Stimulated activated CD8-positive, alpha-beta memory T cell treated with anti-CD3 and anti-CD28 coated beads, Interleukin-7, amount 100 ng/mL, for 4 hours (primary cell): ENCODE measurements around the gene IFI27L2.
A peak's percentile ranks its signal among the peaks of the same experiment; 100 is the strongest.

ENCODE experiments used
- DNase-seq, 2 donors: peaks; one replicate each; pipeline ENCODE4 v3.0.0-alpha.2; 2020; ENCODE audit warnings: low read depth in 2 of 2

The IFI27L2 gene

DNA sequence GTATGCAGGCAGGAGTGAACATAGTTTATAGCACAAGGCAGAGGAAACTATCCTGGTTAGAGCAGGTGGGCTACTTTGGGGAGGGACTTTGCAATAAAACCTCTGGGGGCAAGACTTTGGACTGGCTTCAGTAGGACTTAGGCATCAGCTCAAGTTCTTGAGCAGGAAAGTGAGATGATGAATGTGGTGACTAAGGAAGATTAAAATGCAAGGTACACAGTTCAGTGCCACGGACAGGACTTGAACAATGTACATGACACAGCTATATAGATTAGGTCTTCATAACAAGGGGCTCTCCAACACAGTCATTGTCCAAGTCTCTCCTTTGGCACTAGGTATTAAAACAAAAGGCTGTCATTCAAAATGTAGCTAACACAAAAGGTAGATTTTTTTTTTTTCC, 23.3 kb upstream of the IFI27L2 start:
- DNase-seq: no peak

DNA sequence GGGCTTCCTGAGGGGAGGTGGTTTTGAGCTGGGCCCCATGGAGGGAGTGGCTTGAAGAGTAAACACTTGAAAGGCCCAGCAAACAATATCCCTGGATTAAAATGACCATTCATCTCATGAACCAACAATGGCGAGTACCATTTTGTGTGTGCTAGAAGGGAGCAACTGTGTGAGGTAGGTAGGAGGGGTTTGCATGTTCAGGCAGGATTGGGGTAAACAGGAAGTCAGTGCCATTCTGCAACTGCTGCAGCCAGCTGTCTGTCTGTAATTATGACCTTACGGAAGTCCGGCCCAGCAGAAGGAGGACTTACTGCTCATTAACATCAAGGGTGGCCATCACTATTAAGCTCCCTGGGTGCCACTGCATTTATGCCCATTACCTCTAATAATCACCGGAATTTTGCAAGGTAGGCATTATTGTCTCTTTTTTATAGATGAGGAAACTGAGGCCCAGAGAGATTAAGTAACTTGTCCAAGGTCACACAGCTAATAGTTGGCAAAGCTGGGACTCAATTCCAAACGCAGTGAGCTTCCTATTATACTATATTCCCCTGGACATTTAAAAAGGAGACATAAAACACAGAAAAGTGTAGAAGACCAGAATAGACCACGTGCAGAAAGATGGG, 16.6 kb upstream of the IFI27L2 start:
- DNase-seq: no peak

DNA sequence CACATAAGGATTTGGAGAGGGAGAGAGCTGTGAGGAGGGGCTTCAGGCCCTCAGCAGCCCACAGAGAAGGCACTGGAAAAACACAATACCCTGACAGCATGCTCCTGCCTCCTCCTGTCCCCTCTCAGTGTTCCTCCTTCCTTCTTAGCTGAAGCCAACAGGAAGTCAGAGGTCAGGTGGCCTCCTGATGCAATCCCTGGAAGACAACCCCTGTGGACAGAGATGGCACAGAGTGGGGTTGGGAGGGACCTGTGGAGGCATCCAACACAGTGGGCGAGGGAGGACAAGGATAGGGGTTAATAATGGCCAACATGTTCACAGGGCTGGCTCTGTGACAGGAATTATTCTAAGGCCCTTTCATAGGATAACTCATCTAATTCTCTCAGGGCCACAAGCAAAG, 15.4 kb upstream of the IFI27L2 start:
- DNase-seq: no peak

GRCh38 chr14:94143711-94144110, 14.3 kb upstream of the IFI27L2 start:
- DNase-seq: no peak

DNA sequence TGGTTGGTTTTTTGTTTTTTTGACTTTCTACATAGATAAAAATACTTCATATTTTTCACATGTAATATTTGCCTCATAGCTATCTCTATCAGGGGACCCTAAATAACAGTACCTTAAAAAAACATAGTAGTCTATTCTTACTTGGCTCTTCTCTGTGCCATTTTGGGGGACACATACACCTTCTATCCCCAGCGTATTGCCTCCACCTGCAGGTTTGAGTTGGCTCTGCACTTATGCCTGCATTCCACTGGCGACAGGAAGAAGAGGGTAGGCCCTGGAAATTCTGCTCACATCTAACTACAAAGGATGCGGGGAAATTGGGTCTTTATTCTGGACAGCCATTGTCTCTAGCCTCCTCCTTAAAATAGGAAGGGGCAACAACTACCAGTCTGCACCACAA, 13.8 kb upstream of the IFI27L2 start:
- DNase-seq: no peak

- DNase-seq: no peak
Measured at GRCh38 chr14:94142836-94143235, 13.4 kb upstream of the IFI27L2 start.

DNA sequence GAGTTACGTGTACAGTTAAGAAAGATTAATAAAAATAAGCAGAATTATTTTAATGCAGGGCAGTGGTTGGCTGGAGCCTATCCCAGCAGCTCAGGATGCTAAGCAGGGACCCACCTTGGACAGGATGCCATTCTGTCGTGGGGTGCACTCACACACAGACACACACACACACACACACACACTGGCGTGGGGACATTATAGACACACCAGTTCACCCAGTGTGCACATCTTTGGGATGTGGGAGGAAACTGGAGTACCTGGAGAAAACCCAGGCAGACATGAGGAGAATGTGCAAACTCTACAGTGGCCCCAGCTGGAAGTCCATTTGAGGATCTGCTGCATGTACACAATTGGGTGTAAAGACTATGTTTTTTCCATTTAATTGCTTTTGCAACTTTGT, 12.8 kb upstream of the IFI27L2 start:
- no peak for DNase-seq

- DNase-seq: no peak
Measured at GRCh38 chr14:94139421-94139820, 10.0 kb upstream of the IFI27L2 start.

GRCh38 chr14:94139006-94139405, 9.6 kb upstream of the IFI27L2 start:
- DNase-seq: no peak

DNA sequence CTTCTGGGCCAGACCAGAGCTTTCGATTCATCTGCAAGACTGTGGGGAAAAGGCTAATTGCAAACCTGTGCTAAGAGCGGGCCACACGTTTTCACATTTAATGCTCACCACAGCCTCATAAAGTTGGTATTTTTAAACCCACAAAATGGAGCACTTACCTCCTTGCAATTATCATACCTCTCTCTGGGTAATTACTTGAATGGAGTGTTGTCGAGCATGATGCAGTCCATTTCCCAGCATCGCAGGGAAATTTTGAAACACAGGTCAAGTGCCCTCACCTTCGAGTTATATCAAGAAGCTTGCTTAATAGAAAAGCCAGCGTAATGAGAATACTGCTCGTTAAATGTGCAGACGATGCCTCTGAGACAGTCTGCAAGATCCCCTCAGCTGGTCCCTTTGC, 8.8 kb upstream of the IFI27L2 start:
- DNase-seq: no peak

DNA sequence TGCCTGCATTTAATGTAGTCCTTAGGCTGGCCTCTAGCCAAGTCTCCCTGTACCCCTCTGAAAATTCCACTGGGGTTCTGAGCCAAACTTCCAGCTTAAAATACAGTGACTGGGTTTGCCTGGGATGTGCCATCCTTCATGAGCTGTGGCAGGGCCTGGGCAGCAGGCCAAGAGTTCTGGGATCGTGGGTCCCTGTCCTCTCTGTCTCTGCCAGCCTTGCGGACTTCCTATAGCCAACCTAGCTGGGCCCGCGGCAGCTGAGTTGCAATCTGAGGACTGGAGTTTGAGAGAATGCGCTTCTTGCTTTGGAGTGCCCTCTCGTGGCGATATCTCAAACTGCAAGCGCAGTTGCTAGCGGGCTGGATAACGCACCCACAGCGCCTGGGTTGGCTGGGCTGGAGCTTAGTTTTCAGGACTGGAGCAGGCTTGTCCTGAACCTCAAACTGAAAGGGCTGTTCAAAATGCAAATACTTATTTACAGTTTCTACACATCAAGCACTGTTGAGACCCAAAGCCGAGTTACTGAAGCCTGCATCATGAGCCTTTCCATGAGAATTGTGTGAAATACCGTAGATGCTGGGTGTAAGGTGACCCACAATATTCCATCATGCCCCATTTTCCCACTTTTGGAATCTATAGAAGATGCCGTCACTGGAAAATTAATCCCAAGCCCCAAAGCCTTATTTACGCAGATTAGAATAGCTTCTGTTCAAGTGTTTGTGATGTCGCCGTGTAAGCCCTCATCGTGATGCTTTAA, 7.3 kb upstream of the IFI27L2 start:
- peak; percentile 61 to 72 for DNase-seq

DNA sequence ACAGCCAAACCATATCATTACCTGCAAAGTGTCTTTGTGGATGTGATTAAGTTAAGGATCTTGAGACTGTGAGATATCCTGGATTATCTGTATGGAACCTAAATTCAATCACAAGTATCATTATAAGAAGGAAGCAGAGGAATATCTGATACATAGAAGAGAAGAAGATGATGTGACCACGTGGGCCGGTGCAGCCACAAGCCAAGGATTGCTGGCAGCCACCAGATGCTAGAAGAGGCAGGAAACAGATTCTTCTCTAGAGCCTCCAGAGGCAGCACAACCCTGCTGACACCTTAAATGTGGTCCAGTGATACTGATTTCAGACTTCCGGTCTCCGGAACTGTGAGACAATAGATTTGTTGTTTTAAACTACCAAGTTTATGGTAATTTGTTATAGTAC, 6.1 kb upstream of the IFI27L2 start:
- DNase-seq: no peak

GRCh38 chr14:94132285-94132887, 3.0 kb upstream of the IFI27L2 start:
- peak; percentile 23 to 40 for DNase-seq

GRCh38 chr14:94129758-94130414, 482 bp upstream of the IFI27L2 start:
- no peak for DNase-seq

GRCh38 chr14:94128216-94128839, 1.1 kb downstream of the IFI27L2 start:
- DNase-seq: no peak

- no peak for DNase-seq
Measured at GRCh38 chr14:94127330-94127729, 2.1 kb downstream of the IFI27L2 start.

- no peak for DNase-seq
Measured at GRCh38 chr14:94126800-94127199, 2.6 kb downstream of the IFI27L2 start.

GRCh38 chr14:94126419-94126677, 3.1 kb downstream of the IFI27L2 start:
- no peak for DNase-seq

GRCh38 chr14:94125659-94126418, 3.6 kb downstream of the IFI27L2 start:
- DNase-seq: no peak

DNA sequence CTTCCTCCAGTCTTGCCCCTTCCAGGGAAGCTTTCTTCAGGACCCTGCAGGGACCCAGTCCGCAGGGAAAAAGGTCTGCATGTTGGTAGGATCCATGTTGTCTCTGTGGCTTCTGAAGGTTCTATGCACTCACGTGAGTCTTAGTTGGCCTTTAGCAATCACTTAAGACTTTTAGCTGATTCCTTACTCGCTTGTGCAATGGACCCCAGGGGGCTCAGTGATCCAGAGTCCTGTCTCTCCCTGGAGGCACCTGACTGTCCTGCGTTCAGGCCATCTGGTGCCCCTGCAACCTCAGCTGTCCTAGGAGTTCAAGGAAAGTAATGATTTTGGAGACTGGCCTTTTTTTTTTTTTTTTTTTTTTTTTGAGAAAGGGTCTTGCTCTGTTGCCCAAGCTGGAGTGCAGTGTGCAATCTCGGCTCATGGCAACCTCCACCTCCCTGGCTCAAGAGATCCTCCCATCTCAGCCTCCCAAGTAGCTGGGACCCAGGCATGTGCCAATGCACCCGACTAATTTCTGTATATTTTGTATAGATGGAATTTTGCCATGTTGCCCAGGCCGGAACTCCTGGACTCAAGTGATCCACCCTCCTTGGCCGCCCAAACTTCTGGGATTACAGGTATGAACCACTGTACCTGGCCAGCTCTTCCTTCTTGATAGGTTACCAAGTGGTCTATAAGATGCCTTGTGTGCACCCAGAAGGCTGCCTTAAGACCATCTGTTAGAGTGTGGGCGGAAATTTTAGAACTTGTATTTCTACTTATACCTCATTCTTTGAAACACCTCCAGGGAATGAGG, 4.6 kb downstream of the IFI27L2 start:
- no peak for DNase-seq

DNA sequence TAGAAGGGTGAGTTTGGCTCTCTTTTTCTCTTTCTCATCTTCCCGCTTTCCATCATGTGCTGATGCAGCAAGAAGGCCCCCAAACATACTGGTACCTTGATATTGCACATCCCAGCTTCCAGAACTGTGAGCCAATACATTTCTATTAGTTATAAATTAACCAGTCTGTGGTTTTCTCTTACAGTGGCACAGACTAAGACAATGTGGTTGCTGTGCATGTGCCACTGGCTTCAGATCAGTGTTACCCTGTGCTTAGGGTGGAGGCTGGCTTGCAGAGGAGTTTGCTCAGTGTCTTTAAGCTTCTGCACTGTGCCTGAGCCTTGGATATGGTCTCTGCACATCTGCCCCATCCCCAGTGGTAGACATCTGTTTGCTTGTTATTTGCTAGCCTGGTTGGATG, 5.5 kb downstream of the IFI27L2 start:
- DNase-seq: no peak
